Left ventricle myocardium superior (tissue), 1 donor: ENCODE data around the gene GPC5. TPM values are rescaled to one million over a fixed set of nuclear protein-coding genes. Genes with fewer than 3 reads are reported as not detected.
"Not testable (repeated sequence)": the region's sequence is repeated elsewhere in the genome, so short reads cannot be mapped to it uniquely, and the experiment has no call there.

Experiments
- ATAC-seq: fragments of 200-7000 bp; cut with Tn5 transposase; one replicate; pipeline ENCODE4 v1.9.1; 2020; ENCODE audit warnings: mild to moderate bottlenecking, moderate library complexity
- DNase-seq: peaks from one replicate; pipeline ENCODE4 v3.0.0-alpha.2; 2020
- intact Hi-C: fragments of 100-400 bp; cut with micrococcal nuclease; formaldehyde crosslinking; loops from one replicate; pipeline ENCODE4 v1.11.0; 2022
- total RNA-seq: library from RNA; stranded (reverse); fragmentation: NEBNext Ultra II Directional; extraction: Animal tissue kit (Norgen Biotek cat#: 25700); gene quantifications from one replicate; pipeline ENCODE4 v1.2.1, GENCODE V29; 2021
- donor health status: DM: no; HTN: yes; CAD: no; lungs with severe emphysema.

The GPC5 gene
- total RNA-seq, 1 donor from 2014 or later, result 1.8 TPM

GRCh38 chr13:91368101-91368500 lies 30.3 kb upstream of the GPC5 start:
- DNase-seq (no peak), ATAC-seq (no peak)
- intact Hi-C loops, result no loop called here

- DNase-seq (no peak), ATAC-seq (no peak)
- intact Hi-C loops, result no loop called here
Observed at GRCh38 chr13:91368676-91369440, 29.6 kb upstream of the GPC5 start.

- ATAC-seq, result no peak
- DNase-seq, result no peak
- intact Hi-C loops, result no loop called here
Observed at GRCh38 chr13:91369441-91369831, 29.0 kb upstream of the GPC5 start.

GRCh38 chr13:91370501-91370900 lies 27.9 kb upstream of the GPC5 start:
- intact Hi-C loops, result no loop called here

DNA sequence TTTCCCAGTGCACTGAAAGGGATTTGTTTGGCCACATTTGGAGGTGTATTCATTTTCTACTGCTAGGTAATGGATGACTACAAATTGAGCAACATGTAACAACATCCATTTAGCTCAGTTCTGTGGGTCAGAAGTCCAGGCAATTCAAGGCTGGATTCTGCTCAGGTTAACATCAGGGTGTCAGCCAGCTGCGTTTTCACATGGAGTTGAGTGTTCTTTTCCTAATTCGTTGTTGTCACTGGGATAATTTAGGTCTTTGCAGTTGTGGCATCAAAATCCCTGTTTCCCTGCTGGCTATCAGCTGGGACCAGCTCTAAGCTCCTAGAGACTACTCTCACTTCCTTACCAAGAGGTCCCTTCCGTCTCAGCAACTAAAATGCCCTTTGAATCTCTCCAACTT lies 25.5 kb upstream of the GPC5 start:
- no peak for DNase-seq
- intact Hi-C loops, result no loop called here
- ATAC-seq, result no peak

More at GRCh38 chr13:91370501-91370900, 27.9 kb upstream of the GPC5 start:
- DNase-seq, result no peak
- ATAC-seq, result no peak

DNA sequence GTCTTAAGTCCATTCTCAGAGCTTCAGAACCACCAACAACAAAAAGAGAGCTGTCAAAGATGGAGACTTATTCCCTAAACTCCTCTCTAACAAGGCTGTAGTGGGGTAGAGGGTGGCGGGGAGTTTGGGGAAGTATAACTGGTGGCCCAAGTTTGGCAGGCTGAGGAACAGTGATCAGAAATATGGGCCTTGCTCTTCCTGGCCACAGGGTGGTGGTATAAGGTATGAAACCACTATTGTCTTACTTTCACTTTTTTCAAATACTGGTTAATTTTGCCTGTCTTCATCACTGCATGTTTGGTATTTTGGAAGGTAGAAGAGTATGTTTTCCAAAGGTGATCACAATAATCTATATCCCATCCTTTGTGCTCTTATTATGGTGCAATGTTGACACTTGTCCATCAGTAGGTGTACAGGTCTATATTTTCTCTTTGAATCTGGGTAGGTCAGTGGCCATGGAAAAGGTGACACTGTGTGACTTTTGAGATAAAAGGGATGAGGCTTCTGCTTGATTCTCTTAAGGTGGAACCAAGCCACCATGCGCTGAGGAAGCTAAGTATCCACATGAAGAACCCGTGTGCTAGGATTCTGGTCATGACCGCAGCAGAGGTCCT lies 23.2 kb upstream of the GPC5 start:
- intact Hi-C loops, result no loop called here
- ATAC-seq (no peak), DNase-seq (no peak)

DNA sequence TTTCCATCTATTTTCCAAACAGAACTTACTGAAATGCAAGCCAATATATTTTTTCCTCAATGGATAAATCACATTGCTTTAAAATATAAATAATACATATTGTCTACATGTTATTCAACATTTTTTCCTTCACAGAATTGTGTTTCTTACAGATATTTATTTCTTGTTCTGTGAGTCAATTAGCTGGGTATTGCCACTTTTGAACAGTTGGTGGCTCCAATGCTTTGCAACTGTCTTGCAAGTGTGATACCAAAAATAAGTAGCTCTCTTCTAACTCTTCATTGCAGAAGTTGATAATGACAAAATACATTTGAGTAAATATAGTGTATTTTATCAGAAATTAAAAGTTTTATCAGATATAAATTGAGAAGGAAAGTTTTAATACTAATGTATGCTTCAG lies 17.1 kb upstream of the GPC5 start:
- ATAC-seq (no peak), DNase-seq (no peak)
- intact Hi-C loops, result no loop called here

GRCh38 chr13:91383836-91384235 lies 14.6 kb upstream of the GPC5 start:
- DNase-seq, result no peak
- intact Hi-C loops, result no loop called here
- ATAC-seq, result no peak

DNA sequence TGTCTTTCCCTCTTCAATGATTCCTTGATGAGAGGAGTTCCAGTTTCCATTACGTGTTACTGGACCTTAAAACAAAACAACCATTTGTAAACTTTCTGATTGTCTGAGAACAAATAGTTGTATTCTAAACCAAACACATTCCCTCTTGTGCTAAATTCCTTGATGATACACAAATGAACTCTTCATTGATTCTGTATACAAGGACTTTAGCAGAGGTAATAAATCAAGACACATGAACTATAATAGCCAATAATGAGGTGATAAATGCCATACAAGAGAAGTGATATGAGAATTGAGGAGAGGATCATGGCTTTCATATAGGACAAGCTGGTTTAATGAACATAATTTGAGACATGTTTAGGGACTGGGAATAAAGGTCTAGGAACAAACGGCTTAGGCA lies 13.5 kb upstream of the GPC5 start:
- intact Hi-C loops, result no loop called here
- ATAC-seq, result no peak
- no peak for DNase-seq

DNA sequence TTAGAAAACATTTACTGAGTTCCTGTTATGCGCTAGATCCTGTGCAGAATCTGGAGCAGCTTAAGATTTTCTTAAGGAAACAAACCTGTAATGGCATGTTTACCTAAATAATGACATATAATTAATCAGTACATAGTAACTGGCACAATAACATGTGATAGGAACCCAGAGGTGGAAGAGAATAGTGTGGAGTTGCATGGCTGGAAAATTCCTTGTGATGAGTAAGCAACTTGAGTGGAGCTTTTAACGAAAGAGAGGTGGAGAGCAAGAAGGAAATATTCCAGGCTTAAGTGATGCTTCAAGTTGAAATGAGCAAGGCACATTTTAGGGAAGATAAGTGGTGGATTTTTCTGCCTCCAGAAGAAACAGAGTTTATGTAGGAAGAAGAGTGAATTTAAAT lies 9.2 kb upstream of the GPC5 start:
- intact Hi-C loops, result no loop called here
- no peak for DNase-seq

DNA sequence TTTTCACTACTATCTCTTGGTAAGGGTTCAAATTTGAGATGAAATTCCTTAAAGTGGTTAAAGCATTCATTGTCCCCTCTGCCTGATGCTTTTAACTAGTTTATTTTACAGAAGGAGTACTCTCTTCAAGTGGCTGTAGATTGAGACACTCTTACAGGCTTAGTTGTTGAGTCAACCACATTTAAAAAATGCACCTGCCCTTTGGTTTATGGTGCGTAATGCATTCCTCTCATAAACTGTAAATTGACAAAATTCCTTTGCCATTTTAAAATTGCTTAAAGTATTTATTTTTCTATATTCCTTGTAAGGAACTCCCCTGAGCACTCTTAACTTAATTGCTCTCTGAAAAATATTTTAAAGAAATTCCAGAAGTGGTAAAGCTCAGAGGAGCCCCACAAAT lies 826 bp upstream of the GPC5 start:
- intact Hi-C loops, result no loop called here
- no peak for ATAC-seq
- no peak for DNase-seq

More for the DNA sequence above, 9.2 kb upstream of the GPC5 start:
- no peak for ATAC-seq

GRCh38 chr13:91399189-91400062 lies 1.0 kb downstream of the GPC5 start:
- ATAC-seq (peak; percentile 35), DNase-seq (peak; percentile 23)
- intact Hi-C loops, result loop anchor here (10.0 kb wide), 1 partner anchor 325 kb away; no protein-coding TSS in a partner anchor

DNA sequence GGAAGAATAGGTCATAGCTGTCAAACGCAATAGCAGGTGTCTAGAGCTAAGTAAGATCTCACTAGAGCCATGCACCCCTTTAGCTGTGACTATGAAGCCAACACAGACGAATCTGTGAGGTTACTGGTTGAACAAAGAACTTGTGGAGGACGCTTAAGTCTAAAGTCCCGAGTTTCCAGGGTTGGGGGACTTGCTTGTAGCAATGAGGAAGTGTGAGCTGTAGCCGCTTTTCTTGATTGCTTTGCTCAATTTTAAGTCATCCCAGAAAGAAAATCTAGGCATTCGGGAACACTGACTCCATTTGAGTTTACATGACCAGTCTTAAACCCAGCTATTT lies 1.6 kb downstream of the GPC5 start:
- intact Hi-C loops, result loop anchor here (10.0 kb wide), 1 partner anchor 325 kb away; no protein-coding TSS in a partner anchor
- DNase-seq, result no peak
- ATAC-seq, result no peak

GRCh38 chr13:91400671-91401070 lies 2.2 kb downstream of the GPC5 start:
- DNase-seq, result no peak
- intact Hi-C loops, result loop anchor here (10.0 kb wide), 1 partner anchor 324 kb away; no protein-coding TSS in a partner anchor
- no peak for ATAC-seq

DNA sequence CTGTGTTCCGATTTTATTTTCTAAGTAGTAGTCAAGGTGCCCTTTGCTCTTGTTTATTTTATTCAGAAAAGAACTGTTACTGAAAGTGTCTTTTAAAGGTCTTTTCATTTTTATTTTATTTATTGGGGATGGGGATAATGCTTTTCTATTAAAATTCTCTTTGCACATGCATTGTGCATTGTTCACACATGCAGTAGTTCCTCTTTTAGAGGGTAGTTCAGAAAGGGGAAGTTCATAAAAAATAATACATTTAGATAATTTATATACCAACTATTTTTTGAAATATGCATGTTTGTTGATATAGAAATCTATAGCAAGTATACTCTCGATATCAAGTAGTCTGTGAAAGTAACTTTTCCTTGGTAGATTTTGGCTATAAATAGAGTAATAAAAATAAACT lies 3.5 kb downstream of the GPC5 start:
- DNase-seq (no peak), ATAC-seq (no peak)
- intact Hi-C loops, result loop anchor here (10.0 kb wide), 1 partner anchor 323 kb away; no protein-coding TSS in a partner anchor

DNA sequence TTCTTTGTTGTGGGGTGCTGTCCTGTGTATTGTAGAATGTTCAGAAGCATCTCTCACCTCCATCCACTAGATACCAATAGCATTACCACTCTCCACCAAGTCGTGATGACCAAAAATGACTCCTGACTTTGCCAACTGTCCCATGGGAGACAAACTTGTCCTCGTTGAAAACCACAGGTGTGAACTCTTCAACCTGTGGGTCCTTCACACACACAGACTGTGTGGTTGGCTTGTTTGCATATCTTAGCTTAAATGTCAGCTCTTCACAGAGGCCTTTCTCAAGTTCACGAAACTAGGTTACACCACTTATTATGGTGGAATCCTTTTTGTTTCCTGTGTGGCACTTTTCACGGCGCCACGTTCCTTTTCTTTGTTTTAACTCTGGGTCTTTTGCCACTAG lies 6.8 kb downstream of the GPC5 start:
- ATAC-seq, result no peak
- DNase-seq, result no peak

GRCh38 chr13:91406619-91407018 lies 8.2 kb downstream of the GPC5 start:
- intact Hi-C loops, result loop anchor here (10.0 kb wide), 1 partner anchor 318 kb away; no protein-coding TSS in a partner anchor
- DNase-seq (peak; percentile 13), ATAC-seq (no peak)

More for the DNA sequence above, 6.8 kb downstream of the GPC5 start:
- intact Hi-C loops, result loop anchor here (10.0 kb wide), 1 partner anchor 320 kb away; no protein-coding TSS in a partner anchor

DNA sequence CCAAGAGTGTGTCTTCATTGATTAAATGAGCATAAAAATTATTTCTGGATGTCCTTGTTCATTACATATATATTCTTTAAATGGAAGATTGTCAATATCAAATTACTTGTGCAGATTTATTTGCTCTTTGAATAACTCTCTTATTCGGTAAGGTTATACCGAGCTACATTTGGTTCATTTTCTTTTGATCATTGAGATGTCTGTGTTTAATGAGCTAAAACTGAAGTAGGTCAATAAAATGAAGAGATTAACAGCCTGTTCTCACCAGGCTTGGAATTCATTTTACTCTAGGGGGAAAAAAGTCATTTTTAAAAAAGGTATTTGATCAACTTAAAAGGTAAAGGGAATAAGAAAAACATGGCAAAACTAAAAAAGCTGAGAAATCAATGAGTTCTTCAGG lies 10.6 kb downstream of the GPC5 start:
- ATAC-seq (no peak), DNase-seq (no peak)
- intact Hi-C loops, result loop anchor here (10.0 kb wide), 1 partner anchor 316 kb away; no protein-coding TSS in a partner anchor

DNA sequence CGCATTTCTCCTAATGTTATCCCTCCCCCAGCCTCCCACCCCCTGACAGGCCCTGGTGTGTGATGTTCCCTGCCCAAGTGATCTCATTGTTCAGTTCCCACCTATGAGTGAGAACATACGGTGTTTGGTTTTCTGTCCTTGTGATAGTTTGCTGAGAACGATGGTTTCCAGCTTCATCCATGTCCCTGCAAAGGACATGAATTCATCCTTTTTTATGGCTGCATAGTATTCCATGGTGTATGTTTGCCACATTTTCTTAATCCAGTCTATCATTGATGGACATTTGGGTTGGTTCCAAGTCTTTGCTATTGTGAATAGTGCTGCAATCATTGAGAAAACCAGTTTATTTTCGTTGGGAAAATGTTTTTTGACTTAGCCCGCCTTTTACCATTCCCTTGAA lies 18.2 kb downstream of the GPC5 start:
- DNase-seq, ATAC-seq, intact Hi-C loops: not testable (repeated sequence)
